Umbilical cord (tissue), 2 donors: ENCODE data around the gene RGS3. TPM values are rescaled to one million over a fixed set of nuclear protein-coding genes. Genes with fewer than 3 reads are reported as not detected.
A peak's percentile ranks its signal among the peaks of the same experiment; 100 is the strongest.

Source experiments
- DNase-seq: peaks from one replicate; pipeline ENCODE4 v3.0.0-alpha.2; 2015; ENCODE audit warnings: low spot score
- total RNA-seq: library from RNA; depleted of rRNA; stranded (reverse); fragments of >200 nt; gene quantifications from one replicate; pipeline ENCODE4 v1.2.3, GENCODE V29; 2014; ENCODE audit warnings: low replicate concordance; ENCODE audit not compliant: insufficient read depth

The RGS3 gene
- total RNA-seq, 1 donor from 2014 or later, result 42.1 TPM

DNA sequence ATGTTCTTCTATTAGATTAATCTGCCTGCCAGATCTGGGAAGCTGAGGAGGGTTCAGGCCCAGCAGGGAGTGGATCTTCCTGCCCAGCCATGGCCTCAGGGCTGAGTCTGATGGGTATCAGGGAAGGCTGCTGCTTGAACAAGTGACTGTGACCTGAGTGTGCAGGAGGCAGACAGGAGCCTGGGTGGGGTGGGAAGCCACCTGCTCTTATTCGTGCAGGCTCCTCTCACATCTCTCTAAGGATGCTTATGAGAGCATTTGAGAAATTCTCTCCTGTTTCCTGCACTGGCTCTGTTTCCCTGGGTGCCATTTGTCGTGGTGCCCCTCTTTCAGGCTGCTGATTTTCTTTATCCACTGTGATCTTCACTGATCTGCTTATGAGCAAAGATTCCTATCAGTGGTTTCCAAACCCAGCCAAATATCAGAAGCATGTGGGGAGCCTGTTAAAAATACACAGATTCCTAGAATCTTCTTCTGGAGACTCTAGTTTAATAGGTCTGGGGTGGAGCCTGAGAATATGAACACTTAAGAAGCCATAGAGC, 2.1 kb downstream of the RGS3 start:
- DNase-seq, result no peak

DNA sequence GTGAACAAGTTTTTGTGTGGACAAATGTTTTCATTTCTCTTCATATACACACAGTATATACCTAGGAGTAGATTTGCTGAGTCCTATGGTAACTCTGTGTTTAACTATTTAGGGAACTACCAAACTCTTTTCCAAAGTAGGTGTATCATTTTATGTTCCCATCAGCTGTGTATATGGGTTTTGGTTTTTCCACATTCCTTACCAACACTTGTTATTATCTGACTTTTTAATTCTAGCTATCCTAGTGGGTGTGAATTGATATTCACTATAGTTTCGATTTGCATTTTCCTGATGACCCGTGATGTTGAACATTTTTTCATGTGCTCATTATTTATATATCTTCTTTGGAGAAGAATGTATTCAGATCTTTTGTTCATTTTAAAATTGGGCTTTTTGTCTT, 3.7 kb downstream of the RGS3 start:
- no peak for DNase-seq

DNA sequence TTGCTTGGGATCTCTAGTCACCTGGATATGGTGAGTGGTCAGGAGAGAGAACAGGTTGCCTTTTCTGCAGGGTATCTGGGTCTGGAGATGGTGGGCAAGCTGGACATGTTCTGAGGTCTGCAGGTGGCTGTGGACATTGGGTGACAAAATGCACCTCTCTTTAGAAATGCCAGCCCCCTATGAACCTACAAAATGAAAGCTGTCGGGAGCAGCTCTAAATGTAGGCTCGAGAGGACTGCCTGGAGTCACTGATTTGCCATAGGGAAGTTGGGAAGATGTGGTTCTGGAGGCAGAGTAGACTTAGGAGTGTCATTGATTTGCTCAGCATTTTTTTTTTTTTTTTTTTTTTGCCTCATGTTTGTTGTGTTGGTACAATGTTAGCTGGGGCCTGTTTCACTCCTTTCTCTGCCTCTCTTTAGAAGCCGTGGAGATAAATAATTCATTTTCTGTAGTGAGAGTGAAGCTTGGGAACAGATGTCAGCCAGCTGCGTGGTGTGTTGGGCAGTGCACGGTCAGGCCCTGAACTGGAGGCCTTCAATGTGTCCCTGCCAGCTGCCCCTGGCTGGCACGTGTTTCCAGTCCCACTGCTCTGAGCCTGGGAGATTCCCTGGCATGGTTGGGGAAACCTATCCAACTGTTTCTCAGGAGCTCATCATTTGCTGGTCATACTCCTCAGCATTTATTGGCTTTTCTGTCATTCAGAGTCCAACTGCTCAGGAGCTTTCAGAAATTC, 5.4 kb downstream of the RGS3 start:
- no peak for DNase-seq

DNA sequence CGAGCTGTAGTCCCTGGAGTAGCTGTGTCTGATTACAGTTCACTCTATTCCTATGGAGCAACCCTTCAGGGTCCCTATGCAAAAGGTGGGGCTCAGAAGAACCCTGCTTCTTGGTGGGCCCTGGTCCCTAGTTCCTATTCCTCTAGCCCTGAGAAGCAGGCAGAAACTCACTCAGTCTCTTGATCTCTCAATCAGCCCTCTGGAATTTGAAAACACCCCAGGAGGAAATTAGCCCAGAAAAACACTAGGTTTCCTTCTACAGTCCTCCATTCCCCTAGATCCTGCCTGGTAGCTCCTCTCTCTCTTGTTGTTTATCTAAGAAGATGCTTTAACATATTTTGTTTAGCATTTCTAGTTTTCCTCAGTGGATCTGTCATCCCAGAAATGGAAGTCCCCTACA, 7.6 kb downstream of the RGS3 start:
- no peak for DNase-seq

DNA sequence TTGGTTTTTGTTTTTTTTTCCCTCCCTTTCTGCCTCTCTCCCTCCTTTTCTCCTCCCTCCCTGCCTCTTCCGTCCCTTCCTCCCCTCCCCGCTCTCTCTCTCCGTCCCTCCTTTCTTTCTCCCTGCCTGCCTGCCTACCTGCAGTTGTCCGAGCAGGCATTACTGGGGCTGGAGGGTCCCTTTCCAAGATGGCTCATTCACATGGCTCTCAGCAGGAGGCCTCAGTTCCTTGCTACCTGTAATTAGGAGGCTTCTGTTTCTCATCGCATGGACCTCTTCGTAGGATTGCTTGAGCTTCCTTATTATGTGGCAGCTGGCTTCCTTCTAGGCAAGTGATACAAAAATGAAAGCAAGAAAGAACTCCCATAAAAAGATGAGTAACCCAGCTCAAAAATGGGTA, 8.0 kb downstream of the RGS3 start:
- DNase-seq, result no peak

DNA sequence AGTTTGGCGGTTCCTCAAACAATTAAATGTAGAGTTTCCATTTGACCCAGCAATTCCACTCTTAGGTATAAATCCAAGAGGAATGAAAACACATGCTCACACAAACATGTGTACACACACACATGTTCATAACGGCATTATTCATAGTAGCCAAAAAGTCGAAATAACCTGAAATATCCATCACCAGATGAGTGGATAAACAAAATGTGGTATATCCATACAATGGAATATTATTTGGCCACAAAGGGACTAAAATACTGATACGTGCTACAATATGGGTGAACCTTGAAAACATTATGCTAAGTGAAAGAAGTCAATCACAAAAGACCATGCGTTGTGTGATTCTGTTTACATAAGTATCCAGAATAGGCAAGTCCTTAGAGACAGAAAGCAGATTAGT, 8.7 kb downstream of the RGS3 start:
- DNase-seq, result no peak

DNA sequence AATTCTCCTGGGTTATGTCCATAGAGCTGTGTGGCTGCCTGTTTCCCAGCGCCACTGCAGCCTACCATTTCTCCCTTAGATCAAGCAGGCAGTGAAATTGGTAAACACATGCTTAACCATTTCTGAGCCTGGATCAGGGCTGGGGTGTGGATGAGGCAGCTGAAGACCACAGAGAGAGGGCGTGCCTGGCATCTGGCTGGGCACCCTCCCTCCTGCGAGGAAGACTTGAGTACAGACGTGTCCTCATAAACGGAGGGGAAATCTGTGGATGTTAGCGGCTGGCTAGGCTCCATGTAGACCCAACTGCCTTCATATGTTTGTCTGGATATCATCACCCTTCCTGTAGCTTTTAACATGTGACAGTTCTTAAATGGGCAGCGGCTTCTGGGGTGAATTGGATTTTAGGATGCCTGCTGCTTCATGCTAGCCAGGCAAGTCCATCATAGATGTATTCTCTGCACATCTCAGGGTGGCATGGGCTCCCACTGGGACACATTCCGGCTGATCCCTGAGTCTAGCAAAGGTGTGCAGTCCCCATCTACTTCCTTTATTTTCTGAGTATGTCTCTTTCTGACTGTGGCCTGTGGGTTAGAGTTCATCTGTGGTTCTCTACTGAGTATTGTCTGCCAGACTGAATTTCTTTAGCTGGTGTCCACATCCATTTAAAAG, 11.0 kb downstream of the RGS3 start:
- peak; percentile 77 for DNase-seq

DNA sequence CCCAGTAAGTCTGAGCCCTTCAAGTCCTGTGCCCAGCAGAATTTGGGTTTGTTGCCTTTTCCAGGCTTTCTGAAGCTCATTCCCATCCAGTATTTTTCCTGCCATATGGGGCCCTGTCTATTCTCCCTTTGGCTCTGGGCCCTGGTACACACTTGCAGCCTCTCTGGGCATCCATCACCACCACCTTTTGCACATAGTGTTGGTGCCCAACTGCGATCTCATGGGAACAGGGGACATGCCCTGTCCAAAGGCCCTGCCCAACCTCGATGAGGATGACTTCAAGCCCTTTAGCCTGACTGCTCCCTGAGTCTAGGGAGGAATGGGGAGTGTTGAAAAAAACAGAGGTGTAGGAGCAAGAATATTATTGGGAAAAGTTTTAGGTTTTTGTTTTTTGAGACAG, 11.5 kb downstream of the RGS3 start:
- no peak for DNase-seq

DNA sequence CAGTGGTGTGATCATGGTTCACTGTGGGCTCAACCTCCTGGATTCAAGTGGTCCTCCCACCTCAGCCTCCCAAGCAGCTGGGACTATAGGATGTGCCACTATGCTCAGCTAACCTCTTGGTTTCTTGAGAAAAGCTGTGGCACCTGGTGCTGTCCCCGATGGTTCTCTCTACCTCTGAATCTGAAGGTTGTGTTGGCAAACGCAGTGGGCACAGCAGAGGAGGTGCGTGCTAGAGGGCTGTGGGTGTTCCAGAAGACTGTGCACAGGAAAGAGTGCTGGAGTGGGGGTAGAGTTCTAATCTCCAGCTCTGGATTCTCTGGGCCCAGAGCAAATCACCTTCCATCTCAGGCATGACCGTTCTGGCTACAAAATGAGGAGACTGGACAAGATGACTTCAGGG, 12.5 kb downstream of the RGS3 start:
- DNase-seq, result no peak

DNA sequence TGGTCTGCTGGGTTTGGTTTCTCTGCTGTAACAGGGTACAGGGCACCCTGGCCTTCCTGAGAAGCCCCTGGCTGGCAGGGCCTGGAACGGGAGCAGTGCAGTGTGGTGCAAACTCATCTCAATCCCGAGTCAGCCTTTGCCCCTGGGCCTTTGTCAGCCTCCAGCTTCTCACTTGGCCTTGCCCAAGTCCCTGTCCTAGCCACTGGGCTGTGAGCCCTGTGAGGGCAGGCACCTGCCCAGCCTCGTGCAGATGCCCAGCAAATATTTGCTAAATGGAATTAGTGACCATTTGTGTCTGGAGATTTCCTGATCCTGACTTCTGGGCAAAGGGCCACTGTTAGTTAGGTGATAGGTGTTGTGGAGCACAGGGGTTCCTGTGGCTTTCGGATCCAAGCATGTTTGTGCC, 13.0 kb downstream of the RGS3 start:
- no peak for DNase-seq

DNA sequence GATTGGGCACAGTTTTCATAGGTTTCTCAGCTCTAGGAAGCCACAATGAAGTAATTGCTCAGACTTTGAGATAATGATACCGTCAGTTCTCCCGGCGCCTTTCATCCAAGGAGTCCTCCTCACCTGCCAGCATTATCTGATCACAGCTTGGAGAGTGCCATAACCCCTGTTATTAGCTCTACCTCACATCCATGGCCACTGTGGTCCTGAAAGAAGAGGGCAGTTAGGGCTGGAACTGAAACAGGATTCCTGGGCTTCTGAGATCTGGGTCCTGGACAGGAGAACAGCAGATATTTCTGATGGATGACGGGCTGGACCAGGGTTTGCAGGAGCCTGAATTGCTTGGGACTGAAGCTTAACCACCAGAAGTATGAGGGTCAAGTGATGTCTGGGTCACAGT, 13.5 kb downstream of the RGS3 start:
- no peak for DNase-seq

DNA sequence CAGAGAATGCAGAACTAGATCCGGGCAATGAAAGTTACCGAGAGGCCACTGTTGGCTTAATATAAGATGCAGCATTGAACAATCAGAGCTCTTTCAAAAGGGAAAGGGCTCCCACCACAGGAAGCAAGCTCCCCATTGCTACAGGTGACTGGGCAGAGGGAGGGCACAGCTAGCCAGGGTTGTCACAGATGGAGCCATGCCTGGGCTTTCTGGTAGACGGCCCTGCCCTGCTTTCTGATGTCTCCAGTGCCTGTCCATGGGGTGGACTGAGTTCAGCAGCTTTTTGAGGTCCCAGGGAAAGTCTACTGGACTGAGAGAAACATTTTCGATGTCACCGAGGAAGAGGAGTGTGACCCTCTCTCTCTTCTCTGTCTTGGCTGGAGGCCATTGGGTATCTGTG, 14.1 kb downstream of the RGS3 start:
- DNase-seq, result no peak

DNA sequence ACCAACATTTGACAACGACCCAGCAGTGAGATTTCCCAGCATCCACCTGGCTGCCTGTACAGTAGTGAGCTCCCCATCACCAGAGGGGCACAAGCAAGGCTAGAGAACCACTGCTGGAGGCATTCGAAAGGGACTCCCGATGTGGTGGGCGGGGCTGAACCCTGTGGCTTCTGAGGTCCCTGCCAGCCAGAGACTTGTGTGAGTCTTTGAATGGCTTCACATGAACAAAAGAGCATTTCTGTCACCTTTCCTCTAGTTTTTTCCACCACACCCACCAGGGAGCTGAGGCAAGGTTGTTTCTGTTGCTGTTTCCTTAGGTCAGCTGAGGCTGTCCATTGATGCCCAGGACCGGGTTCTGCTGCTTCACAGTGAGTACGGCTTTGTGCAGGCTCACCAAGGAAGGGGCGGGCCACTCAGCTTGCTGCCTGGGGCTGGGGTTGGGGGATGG, 15.7 kb downstream of the RGS3 start:
- no peak for DNase-seq

DNA sequence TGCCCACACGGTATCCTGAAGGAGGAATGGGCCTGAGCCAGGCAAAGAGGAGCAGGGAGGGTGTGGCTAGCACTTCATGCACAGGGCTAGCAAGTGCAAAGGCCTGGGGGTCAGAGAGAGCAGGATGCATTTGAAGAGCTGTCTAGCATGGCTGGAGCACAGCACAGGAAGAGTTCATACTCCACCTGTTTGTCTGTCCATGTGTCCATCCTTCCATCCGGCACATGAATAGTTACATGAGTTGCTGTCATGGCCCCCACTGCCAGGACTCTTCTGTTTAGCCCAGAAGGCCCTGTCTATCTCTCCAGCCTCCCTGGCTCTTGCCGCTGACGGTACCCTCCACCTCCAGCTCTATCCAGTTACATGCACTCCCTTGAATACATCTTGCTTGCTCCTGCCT, 17.1 kb downstream of the RGS3 start:
- no peak for DNase-seq

DNA sequence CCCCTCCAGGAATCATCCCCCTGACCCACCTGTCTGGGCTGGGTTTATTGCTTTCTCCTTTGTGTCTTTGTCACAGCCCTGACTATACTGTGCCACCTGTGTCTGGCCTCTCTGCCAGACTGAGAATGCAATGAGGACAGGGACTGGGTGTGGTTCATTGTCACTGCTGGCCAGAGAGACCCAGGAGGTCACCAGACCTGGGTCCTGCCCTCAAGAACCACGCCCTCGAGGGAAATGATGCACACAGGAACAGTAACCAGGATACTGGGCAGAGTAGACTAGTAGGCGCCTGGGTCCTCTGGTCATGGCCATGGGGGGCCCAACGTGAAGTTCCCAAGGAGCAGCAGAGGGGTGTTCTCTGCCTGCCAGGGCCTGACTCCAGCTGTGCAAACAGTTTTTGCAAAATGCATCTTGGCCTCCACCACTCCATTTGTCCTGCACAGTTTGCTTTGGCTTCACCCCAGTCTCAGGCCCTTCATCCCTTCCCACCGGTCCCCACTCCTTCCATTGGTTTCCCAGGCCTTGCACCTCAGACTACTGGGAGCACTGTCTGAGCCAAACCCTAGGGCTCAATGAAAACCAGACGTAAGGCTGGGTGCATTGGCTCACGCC, 17.8 kb downstream of the RGS3 start:
- no peak for DNase-seq

DNA sequence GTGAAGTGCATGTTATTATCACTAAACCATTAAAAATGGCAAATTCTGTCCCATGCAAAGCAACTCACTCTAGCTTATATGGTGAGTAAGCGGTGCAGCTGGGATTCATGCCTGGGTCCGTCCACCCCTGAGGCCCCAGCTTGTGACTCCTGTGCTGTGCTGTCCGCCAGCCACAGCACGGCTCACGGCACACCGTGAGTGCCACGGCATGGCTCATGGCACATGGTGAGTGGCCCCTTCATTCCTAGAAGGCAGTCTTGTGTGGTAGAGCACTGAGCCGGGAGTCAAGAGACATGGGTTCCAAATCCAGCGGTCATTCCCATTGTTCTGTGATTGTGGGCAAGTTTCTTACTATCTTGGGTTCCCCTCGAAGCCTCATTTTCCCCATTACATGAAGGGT, 18.8 kb downstream of the RGS3 start:
- no peak for DNase-seq

DNA sequence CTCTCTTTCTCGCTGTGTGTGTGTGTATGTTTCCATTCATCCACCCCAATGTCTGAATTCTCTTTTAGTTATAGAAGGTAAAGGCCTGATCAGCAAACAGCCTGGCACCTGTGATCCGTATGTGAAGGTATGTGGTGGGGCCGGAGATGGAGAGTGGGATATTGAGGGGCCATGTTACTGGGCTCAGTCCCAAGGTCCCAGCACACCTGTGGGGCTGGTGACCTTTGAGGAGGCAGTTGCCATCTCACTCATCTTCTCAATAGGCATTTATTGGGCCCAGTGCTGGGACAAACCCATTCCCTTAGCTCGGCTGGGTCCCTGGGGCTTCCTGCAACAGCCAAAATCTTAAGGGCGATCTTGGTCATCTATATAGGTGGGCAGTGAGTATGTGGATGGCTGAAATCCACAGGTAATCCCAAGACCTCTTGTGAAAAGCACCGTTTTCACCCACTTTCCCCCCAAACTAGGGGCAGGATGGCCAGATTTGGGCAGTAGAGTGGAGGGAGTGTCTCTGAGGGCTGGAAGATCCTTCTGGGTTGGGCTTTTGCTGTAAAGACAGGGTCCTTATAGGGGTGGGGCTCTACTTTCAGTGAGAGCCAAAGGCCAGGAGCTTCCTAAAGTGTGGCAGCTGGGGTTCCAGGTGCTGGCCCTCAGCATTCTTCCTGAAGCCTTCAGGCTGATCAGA, 19.6 kb downstream of the RGS3 start:
- DNase-seq, result no peak

DNA sequence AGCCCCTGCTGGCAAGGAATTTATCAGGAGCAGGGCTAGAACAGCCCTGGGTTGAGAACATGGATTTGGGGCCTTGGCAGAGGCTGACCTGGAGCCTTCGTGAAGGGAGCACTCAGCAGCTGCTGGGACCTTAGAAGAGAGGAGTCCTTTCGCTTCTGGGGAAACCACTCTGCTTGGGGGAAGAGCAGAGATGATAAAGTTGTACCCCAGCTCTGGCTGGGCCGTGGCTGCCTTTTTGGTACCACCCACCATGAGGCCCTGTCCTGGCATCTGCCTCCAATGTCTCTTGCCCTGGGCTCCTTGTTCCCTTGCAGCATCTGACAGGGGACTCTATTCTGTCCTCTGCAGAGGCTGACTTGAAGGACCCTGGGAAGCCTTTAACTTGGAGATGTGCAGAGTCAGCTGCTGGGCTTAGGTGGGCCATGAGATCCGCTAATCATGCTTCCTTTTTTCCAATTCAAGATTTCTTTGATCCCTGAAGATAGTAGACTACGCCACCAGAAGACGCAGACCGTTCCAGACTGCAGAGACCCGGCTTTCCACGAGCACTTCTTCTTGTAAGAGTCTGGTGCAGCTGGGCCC, 20.2 kb downstream of the RGS3 start:
- DNase-seq, result no peak

DNA sequence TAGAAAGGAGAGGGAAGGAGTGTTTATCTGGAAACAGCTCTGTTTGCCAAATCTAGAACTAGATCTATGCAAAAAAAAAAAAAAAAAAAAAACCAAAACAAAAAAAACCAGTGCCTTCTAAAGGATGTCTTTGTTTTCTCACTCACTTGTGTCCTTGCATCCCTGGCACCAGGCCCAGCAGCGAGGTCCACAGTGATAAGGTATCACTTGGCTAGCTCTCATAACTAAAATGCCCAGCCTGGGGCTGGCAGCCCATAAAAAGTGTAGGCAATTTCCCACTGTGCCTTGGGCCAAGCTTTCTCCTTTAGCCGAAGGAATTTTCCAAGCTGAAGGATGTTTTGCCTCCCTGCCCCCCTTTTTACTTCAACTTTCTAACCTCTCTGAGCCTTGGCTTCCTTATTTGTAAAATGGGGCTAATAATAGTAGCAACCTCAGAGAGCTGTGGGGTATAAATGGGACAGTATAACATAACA, 20.8 kb downstream of the RGS3 start:
- peak; percentile 69 for DNase-seq

DNA sequence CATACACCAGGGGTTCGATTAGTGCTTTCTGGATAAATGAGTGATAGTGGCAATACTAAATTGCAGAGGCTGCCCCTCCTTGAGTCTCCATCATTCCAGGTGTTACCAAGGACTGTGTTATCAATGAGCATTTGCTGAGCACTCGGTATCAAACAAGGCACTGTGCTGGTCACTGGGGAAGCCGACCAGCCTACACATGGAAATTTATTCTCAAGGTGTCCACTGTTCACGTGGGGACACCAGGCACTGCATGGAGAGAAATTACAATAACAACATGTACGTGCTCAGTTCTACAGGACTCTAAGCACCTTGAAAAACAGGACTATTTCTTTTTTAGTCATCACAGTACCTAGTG, 22.2 kb downstream of the RGS3 start:
- DNase-seq, result no peak

DNA sequence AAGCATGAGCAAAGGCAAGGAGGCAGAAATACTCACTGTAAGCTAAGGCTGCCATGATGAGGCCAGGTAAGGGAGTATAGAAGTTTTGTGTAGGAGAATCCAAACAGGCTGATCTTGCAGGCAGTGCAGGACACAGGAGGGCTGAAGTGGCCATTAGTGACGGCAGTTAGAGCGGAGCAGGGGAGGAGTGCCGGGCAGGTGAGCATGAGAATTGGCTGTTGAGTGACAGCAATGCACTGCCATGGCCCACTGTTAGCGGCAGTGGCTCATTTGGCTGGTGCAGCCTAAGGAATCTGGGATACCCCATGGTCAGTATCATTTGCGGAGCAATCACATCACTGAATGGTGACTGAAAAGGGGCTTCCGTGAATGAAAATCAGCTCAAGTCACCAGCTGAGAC, 22.8 kb downstream of the RGS3 start:
- DNase-seq, result no peak

DNA sequence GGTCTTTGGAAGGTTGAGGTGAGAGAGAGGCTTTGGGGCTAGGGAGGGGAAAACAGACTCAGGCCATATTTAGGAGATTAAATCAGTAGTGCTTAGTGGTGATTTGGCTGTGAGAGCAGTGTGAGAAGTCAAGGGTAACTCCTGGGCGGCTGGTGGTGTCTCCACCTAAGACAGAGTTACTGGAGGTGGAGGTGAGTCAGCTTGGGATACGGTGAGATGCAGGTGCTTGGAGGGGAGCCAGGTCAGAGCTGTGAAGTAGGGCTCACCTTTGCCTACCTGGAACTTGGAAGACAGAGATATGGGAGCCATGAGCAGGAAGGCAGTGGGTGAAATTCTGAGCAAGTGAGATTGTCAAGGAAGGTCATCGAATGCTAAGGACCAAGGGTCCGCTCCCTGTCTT, 24.5 kb downstream of the RGS3 start:
- no peak for DNase-seq
